ENCODE data around the gene WDSUB1.

DNA sequence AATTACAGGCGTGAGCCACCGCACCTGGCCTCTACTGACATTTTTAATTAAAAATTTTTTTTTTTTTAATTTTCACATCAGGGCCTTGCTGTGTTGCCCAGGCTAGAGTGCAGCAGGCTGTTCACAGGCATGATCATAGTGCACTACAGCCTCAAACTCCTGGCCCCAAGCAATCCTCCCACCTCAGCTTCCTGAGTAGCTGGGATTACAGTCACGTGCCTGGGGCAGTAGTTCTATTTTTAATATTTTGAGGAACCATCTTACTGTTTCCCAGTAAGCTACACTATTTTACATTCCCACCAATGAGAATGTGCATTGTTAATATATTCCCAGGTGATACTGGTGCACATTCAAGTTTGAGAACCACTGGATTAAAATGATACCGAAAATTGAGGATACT is 92.7 kb downstream of the WDSUB1 start:
- TF ChIP-seq SIN3A (IDR thresholded peaks at IDR 0.05; ENCODE audit: borderline replicate concordance, insufficient read depth, low read length) (no peak), POLR2AphosphoS5 (IDR thresholded peaks at IDR 0.05; ENCODE audit: low read depth, low read length) (no peak), REST (IDR thresholded peaks at IDR 0.05; ENCODE audit: insufficient read depth in 1 of 2, low read depth in 2 of 2, low read length in 2 of 2) (no peak), TAF1 (IDR thresholded peaks at IDR 0.05; ENCODE audit: borderline replicate concordance, insufficient read depth, low read length) (no peak)
